SK-N-SH (cell line): ENCODE data around the gene RAPGEF1. TPM values are rescaled to one million over a fixed set of nuclear protein-coding genes. Genes with fewer than 3 reads are reported as not detected.

ENCODE experiments used
- CTCF ChIA-PET: fragments of 300-600, 350-600 bp; formaldehyde crosslinking; extraction: SDS; loops from one replicate; lab custom pipeline; 2021; lab: Yijun Ruan, JAX
- POLR2A ChIA-PET: fragments of 350-600 bp; sonication (Branson Sonifier 250); formaldehyde crosslinking; extraction: SDS; loops from one replicate; lab custom pipeline; 2020; ENCODE audit warnings: antibody characterized with exemption, inconsistent platforms; lab: Yijun Ruan, JAX
- DNase-seq: peaks from one replicate; pipeline ENCODE4 v3.0.0; 2012
- H2AFZ ChIP-seq: fragments of 200-600 bp; sonication (generic); 2 replicates; pipeline ENCODE4 v1.8.1; 2016; ENCODE audit warnings: antibody characterized with exemption, mild to moderate bottlenecking, low read depth
- H3F3A ChIP-seq: fragments of 200-600 bp; sonication (generic); replicated peaks from 2 replicates; pipeline ENCODE3; 2016; ENCODE audit warnings: antibody characterized with exemption, mild to moderate bottlenecking; ENCODE audit not compliant: insufficient read depth
- H3K27ac ChIP-seq, 2 experiments: fragments of 200-500 bp in 1 of 2; fragments of 200-600 bp in 1 of 2; sonication (Bioruptor generic) in 1 of 2; sonication (generic), shearing (Covaris generic) in 1 of 2; 2 replicates each; pipeline versions ENCODE4 v1.5.1 to v1.6.1; 2014 to 2016; ENCODE audit warnings: low read depth in 2 of 2, inconsistent platforms in 1 of 2, low read length in 1 of 2, mild to moderate bottlenecking in 1 of 2, mixed read lengths in 1 of 2
- H3K27me3 ChIP-seq: fragments of 200-600 bp; sonication (generic), shearing (Covaris generic); 2 replicates; pipeline ENCODE4 v1.6.1; 2016; ENCODE audit warnings: mixed run types; ENCODE audit not compliant: insufficient read depth
- H3K36me3 ChIP-seq, 2 experiments: fragments of 200-500 bp in 1 of 2; fragments of 200-600 bp in 1 of 2; sonication (Bioruptor generic) in 1 of 2; sonication (generic) in 1 of 2; replicated peaks in 1 of 2; 2 replicates each; pipeline versions ENCODE3 to v1.5.1; 2014 to 2016; ENCODE audit warnings: low read length in 1 of 2, mild to moderate bottlenecking in 1 of 2; ENCODE audit not compliant: insufficient read depth in 2 of 2, control insufficient read depth in 1 of 2
- H3K4me1 ChIP-seq, 2 experiments: fragments of 200-500 bp in 1 of 2; fragments of 200-600 bp in 1 of 2; sonication (Bioruptor generic) in 1 of 2; sonication (generic), shearing (Covaris generic) in 1 of 2; 2 replicates each; pipeline versions ENCODE4 v1.5.1 to v1.6.1; 2014 to 2016; ENCODE audit warnings: low read depth in 1 of 2, low read length in 1 of 2, mixed run types in 1 of 2; ENCODE audit not compliant: insufficient read depth in 2 of 2, control insufficient read depth in 1 of 2
- H3K4me2 ChIP-seq: fragments of 200-600 bp; sonication (generic), shearing (Covaris generic); 2 replicates; pipeline ENCODE4 v1.6.1; 2017; ENCODE audit warnings: mixed run types
- H3K4me3 ChIP-seq, 2 experiments: fragments of 200-500 bp in 1 of 2; fragments of 200-600 bp in 1 of 2; sonication (Bioruptor generic) in 1 of 2; sonication (generic), shearing (Covaris generic) in 1 of 2; 2 replicates each; pipeline versions ENCODE4 v1.5.1 to v1.8.1; 2014 to 2016; ENCODE audit warnings: low read depth in 2 of 2, inconsistent platforms in 1 of 2, low read length in 1 of 2, mild to moderate bottlenecking in 1 of 2, mixed read lengths in 1 of 2, moderate library complexity in 1 of 2
- H3K79me2 ChIP-seq: fragments of 200-600 bp; sonication (generic); 2 replicates; pipeline ENCODE4 v1.8.1; 2017; ENCODE audit warnings: mild to moderate bottlenecking; ENCODE audit not compliant: insufficient read depth
- H3K9ac ChIP-seq: fragments of 200-600 bp; sonication (generic); 2 replicates; pipeline ENCODE4 v1.6.1; 2017; ENCODE audit warnings: mixed run types
- H3K9me2 ChIP-seq: fragments of 200-600 bp; sonication (generic); 2 replicates; pipeline ENCODE4 v1.6.1; 2017; ENCODE audit warnings: mixed run types
- H3K9me3 ChIP-seq: fragments of 200-600 bp; sonication (generic); 2 replicates; pipeline ENCODE4 v1.6.1; 2017; ENCODE audit warnings: mixed run types, mild to moderate bottlenecking, moderate library complexity
- H4K20me1 ChIP-seq: fragments of 200-600 bp; sonication (generic); 2 replicates; pipeline ENCODE4 v1.6.1; 2017; ENCODE audit warnings: mild to moderate bottlenecking, mixed run types; ENCODE audit not compliant: insufficient read depth
- CHD2 ChIP-seq: fragments of 150-350 bp; IDR thresholded peaks from 2 replicates; pipeline ENCODE4 v1.6.1; 2018; ENCODE audit warnings: low read length; ENCODE audit not compliant: partially characterized antibody
- ELF1 ChIP-seq: IDR thresholded peaks from 2 replicates; pipeline ENCODE4 v1.4.0; 2012
- FOXJ3 ChIP-seq: sonication (generic); formaldehyde crosslinking; IDR thresholded peaks from 2 replicates; pipeline ENCODE4 v1.5.1; 2020; ENCODE audit warnings: mild to moderate bottlenecking, missing genetic modification reagents
- GABPA ChIP-seq: IDR thresholded peaks from 2 replicates; pipeline ENCODE4 v1.4.0; 2012; ENCODE audit warnings: low read depth, mild to moderate bottlenecking
- MEF2A ChIP-seq: IDR thresholded peaks from 2 replicates; pipeline ENCODE4 v1.4.0; 2012; ENCODE audit warnings: low read depth, borderline replicate concordance
- NRF1 ChIP-seq: IDR thresholded peaks from 2 replicates; pipeline ENCODE4 v1.6.1; 2012; ENCODE audit warnings: low read depth, mild to moderate bottlenecking, low read length
- RCOR1 ChIP-seq: fragments of 150-350 bp; IDR thresholded peaks from 2 replicates; pipeline ENCODE4 v1.6.1; 2017; ENCODE audit warnings: antibody characterized with exemption, low read length
- RFX5 ChIP-seq: IDR thresholded peaks from 2 replicates; pipeline ENCODE4 v1.6.1; 2012; ENCODE audit warnings: mild to moderate bottlenecking, improper control_type of control experiment, low read length
- RXRA ChIP-seq: IDR thresholded peaks from 2 replicates; pipeline ENCODE4 v1.4.0; 2012; ENCODE audit warnings: low read depth, mild to moderate bottlenecking, borderline replicate concordance
- SIN3A ChIP-seq: IDR thresholded peaks from 2 replicates; pipeline ENCODE4 v1.6.1; 2012; ENCODE audit warnings: low read depth, mild to moderate bottlenecking, low read length, moderate library complexity, borderline replicate concordance
- TEAD4 ChIP-seq: IDR thresholded peaks from 2 replicates; pipeline ENCODE4 v1.4.0; 2012; ENCODE audit warnings: mild to moderate bottlenecking, borderline replicate concordance; ENCODE audit not compliant: insufficient read depth
- YY1 ChIP-seq: IDR thresholded peaks from 2 replicates; pipeline ENCODE4 v1.4.0; 2012; ENCODE audit warnings: low read depth, mild to moderate bottlenecking
- WGBS: methylation state at CpG from one replicate; pipeline ENCODE4 v1.1.6; 2017; ENCODE audit warnings: low lambda C conversion rate; 5-methylcytosine and 5-hydroxymethylcytosine counted together
- polyA plus RNA-seq, 3 experiments: library from polyadenylated mRNA; depleted of rRNA; stranded (reverse); fragments of >200 nt; gene quantifications; 2 replicates each; pipeline ENCODE4 v1.2.3, GENCODE V29; 2012
- TF ChIP-seq, protein P1 (sequence below): IDR thresholded peaks from 2 replicates; pipeline ENCODE4 v1.4.0; 2012; ENCODE audit warnings: low read depth
- TF ChIP-seq, protein P2 (sequence below): fragments of 150-350 bp; IDR thresholded peaks from 2 replicates; pipeline ENCODE4 v1.6.1; 2016; ENCODE audit warnings: mild to moderate bottlenecking, low read depth, low read length
- TF ChIP-seq, protein P3 (sequence below): fragments of 200-600 bp; sonication (generic); IDR thresholded peaks from 2 replicates; pipeline ENCODE4 v1.6.1; 2017; ENCODE audit warnings: antibody characterized with exemption, mild to moderate bottlenecking, moderate library complexity
- TF ChIP-seq, protein P4 (sequence below): IDR thresholded peaks from 2 replicates; pipeline ENCODE4 v1.4.0; 2012; ENCODE audit warnings: low read depth, borderline replicate concordance

RAPGEF1 gene
- polyA plus RNA-seq, 1 of the 3 experiments (the other 2 are of a cell fraction) = 26.2 TPM

DNA sequence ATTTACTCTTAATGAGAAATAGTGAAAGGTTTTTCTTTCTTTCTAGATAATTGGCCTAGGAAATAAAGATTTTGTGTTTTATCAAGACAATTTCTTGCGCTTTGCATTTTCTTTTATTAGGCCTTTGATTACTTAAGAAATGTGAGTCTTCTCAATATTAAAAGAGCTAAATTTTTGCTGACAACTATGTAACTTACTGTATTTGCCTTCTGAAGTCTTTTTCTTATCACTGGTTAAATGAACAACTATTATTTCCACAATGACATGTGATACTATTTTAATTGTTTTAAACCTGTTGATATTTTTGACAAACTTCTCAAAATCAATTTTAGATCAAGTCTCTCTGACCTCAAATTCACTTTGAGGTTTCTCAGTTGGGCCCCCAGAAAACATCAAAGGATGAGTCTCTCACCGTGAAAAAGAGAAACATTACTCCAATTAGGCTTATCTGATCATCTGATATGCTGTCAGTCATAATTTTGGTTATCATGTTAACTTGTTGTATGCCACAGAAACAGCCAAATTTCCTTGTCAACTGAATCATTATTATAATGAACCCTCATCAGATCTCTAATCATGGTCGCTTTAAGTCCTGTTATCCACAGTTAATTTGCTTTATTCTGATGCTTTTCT is 48.8 kb downstream of the RAPGEF1 start:
- ChIA-PET POLR2A (no interaction called here), CTCF (no interaction called here)
- Histone ChIP-seq H3K9me2 (no peaks in the 10 kb centered on the region), H3K79me2 (peaks cover 24% of the 10 kb centered on the region), H3K36me3 (no peaks in the 10 kb centered on the region), H3K4me1 (no peaks in the 10 kb centered on the region; a peak in 2 of 4 replicates), H3K4me2 (no peak overlapping the region), H3K27ac (no peak overlapping the region), H3F3A (no peaks in the 10 kb centered on the region), H3K27me3 (no peaks in the 10 kb centered on the region), H3K9ac (no peak overlapping the region), H3K9me3 (no peaks in the 10 kb centered on the region), H3K4me3 (no peak overlapping the region), H2AFZ (no peak overlapping the region), H4K20me1 (peaks cover 33% of the 10 kb centered on the region)
- TF ChIP-seq NRF1 = no peak
- TF ChIP-seq MEF2A = no peak
- no peak for TF ChIP-seq SIN3A
- no peak for TF ChIP-seq RCOR1
- no peak for TF ChIP-seq FOXJ3 (CRISPR knock-in tag)
- 80% methylated on average over 3 of the region's 3 CpGs for WGBS
- no peak for DNase-seq

DNA sequence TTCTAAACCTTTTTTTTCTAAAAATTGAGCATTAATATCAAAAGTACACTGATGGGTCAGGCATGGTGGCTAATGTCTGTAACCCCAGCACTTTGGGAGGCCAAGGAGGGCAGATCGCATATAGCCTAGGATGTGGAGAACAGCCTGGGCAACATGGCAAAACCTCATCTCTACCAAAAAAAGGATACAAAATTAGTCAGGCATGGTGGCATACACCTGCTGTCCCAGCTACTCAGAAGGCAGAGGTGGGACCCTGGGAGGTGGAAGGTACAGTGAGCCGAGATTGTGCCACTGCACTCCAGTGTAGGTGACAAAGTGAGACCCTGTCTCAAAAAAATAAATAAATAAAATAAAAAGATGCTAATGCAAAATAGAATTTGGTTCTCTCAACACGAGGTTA is 49.4 kb downstream of the RAPGEF1 start:
- WGBS = 77% methylated on average over 3 of the region's 3 CpGs
- H4K20me1 ChIP-seq = peaks cover 27% of the 10 kb centered on the region
- no peaks in the 10 kb centered on the region; a peak in 2 of 4 replicates for H3K4me1 ChIP-seq
- no peak overlapping the region for H3K27ac ChIP-seq
- CTCF ChIA-PET = no interaction called here
- H3F3A ChIP-seq = no peaks in the 10 kb centered on the region
- DNase-seq = no peak
- POLR2A ChIA-PET = no interaction called here
- TF ChIP-seq, protein P1, sequence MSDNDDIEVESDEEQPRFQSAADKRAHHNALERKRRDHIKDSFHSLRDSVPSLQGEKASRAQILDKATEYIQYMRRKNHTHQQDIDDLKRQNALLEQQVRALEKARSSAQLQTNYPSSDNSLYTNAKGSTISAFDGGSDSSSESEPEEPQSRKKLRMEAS = no peak
- TF ChIP-seq RCOR1 = no peak
- TF ChIP-seq TEAD4 = no peak
- no peak for TF ChIP-seq MEF2A
- TF ChIP-seq, protein P2, sequence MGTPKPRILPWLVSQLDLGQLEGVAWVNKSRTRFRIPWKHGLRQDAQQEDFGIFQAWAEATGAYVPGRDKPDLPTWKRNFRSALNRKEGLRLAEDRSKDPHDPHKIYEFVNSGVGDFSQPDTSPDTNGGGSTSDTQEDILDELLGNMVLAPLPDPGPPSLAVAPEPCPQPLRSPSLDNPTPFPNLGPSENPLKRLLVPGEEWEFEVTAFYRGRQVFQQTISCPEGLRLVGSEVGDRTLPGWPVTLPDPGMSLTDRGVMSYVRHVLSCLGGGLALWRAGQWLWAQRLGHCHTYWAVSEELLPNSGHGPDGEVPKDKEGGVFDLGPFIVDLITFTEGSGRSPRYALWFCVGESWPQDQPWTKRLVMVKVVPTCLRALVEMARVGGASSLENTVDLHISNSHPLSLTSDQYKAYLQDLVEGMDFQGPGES = no peak
- no peak for TF ChIP-seq NRF1
- no peak for TF ChIP-seq ELF1
- no peak for TF ChIP-seq CHD2
- TF ChIP-seq RXRA = no peak
- no peak for TF ChIP-seq SIN3A
- TF ChIP-seq YY1 = no peak
- no peak for TF ChIP-seq GABPA
- TF ChIP-seq RFX5 = no peak
- TF ChIP-seq, protein P3, sequence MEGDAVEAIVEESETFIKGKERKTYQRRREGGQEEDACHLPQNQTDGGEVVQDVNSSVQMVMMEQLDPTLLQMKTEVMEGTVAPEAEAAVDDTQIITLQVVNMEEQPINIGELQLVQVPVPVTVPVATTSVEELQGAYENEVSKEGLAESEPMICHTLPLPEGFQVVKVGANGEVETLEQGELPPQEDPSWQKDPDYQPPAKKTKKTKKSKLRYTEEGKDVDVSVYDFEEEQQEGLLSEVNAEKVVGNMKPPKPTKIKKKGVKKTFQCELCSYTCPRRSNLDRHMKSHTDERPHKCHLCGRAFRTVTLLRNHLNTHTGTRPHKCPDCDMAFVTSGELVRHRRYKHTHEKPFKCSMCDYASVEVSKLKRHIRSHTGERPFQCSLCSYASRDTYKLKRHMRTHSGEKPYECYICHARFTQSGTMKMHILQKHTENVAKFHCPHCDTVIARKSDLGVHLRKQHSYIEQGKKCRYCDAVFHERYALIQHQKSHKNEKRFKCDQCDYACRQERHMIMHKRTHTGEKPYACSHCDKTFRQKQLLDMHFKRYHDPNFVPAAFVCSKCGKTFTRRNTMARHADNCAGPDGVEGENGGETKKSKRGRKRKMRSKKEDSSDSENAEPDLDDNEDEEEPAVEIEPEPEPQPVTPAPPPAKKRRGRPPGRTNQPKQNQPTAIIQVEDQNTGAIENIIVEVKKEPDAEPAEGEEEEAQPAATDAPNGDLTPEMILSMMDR = no peak
- TF ChIP-seq, protein P4, sequence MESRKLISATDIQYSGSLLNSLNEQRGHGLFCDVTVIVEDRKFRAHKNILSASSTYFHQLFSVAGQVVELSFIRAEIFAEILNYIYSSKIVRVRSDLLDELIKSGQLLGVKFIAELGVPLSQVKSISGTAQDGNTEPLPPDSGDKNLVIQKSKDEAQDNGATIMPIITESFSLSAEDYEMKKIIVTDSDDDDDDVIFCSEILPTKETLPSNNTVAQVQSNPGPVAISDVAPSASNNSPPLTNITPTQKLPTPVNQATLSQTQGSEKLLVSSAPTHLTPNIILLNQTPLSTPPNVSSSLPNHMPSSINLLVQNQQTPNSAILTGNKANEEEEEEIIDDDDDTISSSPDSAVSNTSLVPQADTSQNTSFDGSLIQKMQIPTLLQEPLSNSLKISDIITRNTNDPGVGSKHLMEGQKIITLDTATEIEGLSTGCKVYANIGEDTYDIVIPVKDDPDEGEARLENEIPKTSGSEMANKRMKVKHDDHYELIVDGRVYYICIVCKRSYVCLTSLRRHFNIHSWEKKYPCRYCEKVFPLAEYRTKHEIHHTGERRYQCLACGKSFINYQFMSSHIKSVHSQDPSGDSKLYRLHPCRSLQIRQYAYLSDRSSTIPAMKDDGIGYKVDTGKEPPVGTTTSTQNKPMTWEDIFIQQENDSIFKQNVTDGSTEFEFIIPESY = no peak
- TF ChIP-seq, all 33 proteins: peak for 0
- Histone ChIP-seq H3K9me2 (no peaks in the 10 kb centered on the region), H3K9ac (no peak overlapping the region), H3K4me2 (no peak overlapping the region), H2AFZ (no peak overlapping the region), H3K4me3 (no peak overlapping the region), H3K79me2 (peaks cover 18% of the 10 kb centered on the region; the same call in 1 of the 2 replicates), H3K27me3 (no peaks in the 10 kb centered on the region), H3K9me3 (no peaks in the 10 kb centered on the region), H3K36me3 (no peaks in the 10 kb centered on the region)
